ENCODE data around the gene SEL1L3. TPM values are rescaled to one million over a fixed set of nuclear protein-coding genes. Genes with fewer than 3 reads are reported as not detected.

Gene SEL1L3
- total and polyA plus RNA-seq, 4 donors, result 3.3 to 13.1 (median 5.7) TPM

DNA sequence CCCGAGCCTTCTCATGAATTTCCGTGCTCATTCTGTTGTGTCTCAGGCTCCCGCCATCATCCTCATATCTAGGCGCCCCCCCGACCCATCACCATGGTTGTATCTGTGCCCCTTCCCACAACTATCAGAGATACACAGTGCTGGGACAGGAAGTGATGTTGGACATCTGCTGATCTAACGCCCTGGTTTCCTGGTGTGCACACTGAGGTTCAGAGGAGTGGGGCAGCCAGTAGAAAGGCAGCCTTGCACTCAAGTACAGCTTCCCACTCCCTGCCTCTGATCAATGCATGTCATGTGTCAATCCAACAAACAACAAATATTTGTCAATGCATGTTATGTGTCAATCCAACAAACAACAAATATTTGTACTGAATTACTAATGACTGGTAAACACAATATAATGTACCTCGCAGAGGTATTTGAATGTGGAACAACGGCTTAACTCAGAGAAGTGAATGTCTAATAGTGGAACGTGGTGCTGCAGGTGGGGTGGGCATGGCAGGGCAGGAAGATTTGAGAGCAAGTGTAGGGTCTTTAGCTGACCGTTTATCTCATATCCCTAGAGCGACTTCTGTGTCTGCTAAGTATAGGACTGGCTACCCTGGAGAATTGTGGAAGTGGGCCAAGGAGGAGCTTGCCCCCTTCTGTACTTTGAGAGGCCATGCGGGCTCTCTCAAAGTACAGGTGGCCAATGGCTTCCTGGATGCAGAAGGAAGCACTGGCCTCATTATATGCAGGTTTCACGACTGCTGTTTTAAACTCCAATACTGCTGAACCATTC, 10.3 kb upstream of the SEL1L3 start:
- Histone ChIP-seq H3K4me3 (ENCODE audit: low read depth in 1 of 3, low read length in 3 of 3) (no peak overlapping the region), H3K4me1 (ENCODE audit: control insufficient read depth in 4 of 4, insufficient read depth in 4 of 4, low read length in 3 of 4) (no peaks in the 10 kb centered on the region), H3K27ac (ENCODE audit: low read depth in 1 of 2, low read length in 2 of 2) (no peak overlapping the region), H3K9ac (ENCODE audit: low read depth in 1 of 2, low read length in 2 of 2) (no peak overlapping the region), H3K36me3 (ENCODE audit: control insufficient read depth in 4 of 4, insufficient read depth in 3 of 4, low read depth in 1 of 4, low read length in 3 of 4) (no peaks in the 10 kb centered on the region), H3K9me3 (ENCODE audit: control insufficient read depth in 4 of 4, low read length in 3 of 4) (no peaks in the 10 kb centered on the region), H3K27me3 (ENCODE audit: control insufficient read depth in 4 of 4, insufficient read depth in 4 of 4, low read length in 3 of 4) (no peaks in the 10 kb centered on the region)
- WGBS, result 76% methylated on average over 13 of the region's 13 CpGs
- no peak for TF ChIP-seq FOXA2 (IDR thresholded peaks at IDR 0.05)
- TF ChIP-seq, protein P1, sequence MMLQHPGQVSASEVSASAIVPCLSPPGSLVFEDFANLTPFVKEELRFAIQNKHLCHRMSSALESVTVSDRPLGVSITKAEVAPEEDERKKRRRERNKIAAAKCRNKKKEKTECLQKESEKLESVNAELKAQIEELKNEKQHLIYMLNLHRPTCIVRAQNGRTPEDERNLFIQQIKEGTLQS (IDR thresholded peaks at IDR 0.05), result no peak
- TF ChIP-seq, protein P2, sequence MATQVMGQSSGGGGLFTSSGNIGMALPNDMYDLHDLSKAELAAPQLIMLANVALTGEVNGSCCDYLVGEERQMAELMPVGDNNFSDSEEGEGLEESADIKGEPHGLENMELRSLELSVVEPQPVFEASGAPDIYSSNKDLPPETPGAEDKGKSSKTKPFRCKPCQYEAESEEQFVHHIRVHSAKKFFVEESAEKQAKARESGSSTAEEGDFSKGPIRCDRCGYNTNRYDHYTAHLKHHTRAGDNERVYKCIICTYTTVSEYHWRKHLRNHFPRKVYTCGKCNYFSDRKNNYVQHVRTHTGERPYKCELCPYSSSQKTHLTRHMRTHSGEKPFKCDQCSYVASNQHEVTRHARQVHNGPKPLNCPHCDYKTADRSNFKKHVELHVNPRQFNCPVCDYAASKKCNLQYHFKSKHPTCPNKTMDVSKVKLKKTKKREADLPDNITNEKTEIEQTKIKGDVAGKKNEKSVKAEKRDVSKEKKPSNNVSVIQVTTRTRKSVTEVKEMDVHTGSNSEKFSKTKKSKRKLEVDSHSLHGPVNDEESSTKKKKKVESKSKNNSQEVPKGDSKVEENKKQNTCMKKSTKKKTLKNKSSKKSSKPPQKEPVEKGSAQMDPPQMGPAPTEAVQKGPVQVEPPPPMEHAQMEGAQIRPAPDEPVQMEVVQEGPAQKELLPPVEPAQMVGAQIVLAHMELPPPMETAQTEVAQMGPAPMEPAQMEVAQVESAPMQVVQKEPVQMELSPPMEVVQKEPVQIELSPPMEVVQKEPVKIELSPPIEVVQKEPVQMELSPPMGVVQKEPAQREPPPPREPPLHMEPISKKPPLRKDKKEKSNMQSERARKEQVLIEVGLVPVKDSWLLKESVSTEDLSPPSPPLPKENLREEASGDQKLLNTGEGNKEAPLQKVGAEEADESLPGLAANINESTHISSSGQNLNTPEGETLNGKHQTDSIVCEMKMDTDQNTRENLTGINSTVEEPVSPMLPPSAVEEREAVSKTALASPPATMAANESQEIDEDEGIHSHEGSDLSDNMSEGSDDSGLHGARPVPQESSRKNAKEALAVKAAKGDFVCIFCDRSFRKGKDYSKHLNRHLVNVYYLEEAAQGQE (IDR thresholded peaks at IDR 0.05), result no peak
- TF ChIP-seq, protein P3, sequence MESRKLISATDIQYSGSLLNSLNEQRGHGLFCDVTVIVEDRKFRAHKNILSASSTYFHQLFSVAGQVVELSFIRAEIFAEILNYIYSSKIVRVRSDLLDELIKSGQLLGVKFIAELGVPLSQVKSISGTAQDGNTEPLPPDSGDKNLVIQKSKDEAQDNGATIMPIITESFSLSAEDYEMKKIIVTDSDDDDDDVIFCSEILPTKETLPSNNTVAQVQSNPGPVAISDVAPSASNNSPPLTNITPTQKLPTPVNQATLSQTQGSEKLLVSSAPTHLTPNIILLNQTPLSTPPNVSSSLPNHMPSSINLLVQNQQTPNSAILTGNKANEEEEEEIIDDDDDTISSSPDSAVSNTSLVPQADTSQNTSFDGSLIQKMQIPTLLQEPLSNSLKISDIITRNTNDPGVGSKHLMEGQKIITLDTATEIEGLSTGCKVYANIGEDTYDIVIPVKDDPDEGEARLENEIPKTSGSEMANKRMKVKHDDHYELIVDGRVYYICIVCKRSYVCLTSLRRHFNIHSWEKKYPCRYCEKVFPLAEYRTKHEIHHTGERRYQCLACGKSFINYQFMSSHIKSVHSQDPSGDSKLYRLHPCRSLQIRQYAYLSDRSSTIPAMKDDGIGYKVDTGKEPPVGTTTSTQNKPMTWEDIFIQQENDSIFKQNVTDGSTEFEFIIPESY (IDR thresholded peaks at IDR 0.05), result no peak
- TF ChIP-seq HNF4A (conservative IDR thresholded peaks at IDR 0.05), result no peak
- TF ChIP-seq SP1 (IDR thresholded peaks at IDR 0.05), result no peak
- TF ChIP-seq FOXA1 (IDR thresholded peaks at IDR 0.05), result no peak
- TF ChIP-seq, protein P4, sequence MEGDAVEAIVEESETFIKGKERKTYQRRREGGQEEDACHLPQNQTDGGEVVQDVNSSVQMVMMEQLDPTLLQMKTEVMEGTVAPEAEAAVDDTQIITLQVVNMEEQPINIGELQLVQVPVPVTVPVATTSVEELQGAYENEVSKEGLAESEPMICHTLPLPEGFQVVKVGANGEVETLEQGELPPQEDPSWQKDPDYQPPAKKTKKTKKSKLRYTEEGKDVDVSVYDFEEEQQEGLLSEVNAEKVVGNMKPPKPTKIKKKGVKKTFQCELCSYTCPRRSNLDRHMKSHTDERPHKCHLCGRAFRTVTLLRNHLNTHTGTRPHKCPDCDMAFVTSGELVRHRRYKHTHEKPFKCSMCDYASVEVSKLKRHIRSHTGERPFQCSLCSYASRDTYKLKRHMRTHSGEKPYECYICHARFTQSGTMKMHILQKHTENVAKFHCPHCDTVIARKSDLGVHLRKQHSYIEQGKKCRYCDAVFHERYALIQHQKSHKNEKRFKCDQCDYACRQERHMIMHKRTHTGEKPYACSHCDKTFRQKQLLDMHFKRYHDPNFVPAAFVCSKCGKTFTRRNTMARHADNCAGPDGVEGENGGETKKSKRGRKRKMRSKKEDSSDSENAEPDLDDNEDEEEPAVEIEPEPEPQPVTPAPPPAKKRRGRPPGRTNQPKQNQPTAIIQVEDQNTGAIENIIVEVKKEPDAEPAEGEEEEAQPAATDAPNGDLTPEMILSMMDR (IDR thresholded peaks at IDR 0.05; ENCODE audit: low read depth, low read length, missing input control), result no peak
- TF ChIP-seq GABPA (IDR thresholded peaks at IDR 0.05 in 1 of 2, conservative IDR thresholded peaks at IDR 0.05 in 1 of 2), result no peak
- no peak for TF ChIP-seq NR2F2 (IDR thresholded peaks at IDR 0.05)
- no peak for TF ChIP-seq HNF4G (IDR thresholded peaks at IDR 0.05)
- TF ChIP-seq RAD21 (IDR thresholded peaks at IDR 0.05), result no peak
- TF ChIP-seq, protein P5, sequence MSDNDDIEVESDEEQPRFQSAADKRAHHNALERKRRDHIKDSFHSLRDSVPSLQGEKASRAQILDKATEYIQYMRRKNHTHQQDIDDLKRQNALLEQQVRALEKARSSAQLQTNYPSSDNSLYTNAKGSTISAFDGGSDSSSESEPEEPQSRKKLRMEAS (IDR thresholded peaks at IDR 0.05), result no peak
- TF ChIP-seq JUND (IDR thresholded peaks at IDR 0.05), result no peak
- no peak for TF ChIP-seq EGR1 (IDR thresholded peaks at IDR 0.05; ENCODE audit: low read depth in 2 of 2)
- TF ChIP-seq YY1 (IDR thresholded peaks at IDR 0.05), result no peak
- no peak for TF ChIP-seq RXRA (IDR thresholded peaks at IDR 0.05)
- TF ChIP-seq TAF1 (conservative IDR thresholded peaks at IDR 0.05), result no peak
- DNase-seq (ENCODE audit: low spot score), result no peak
